Lung (tissue), 12 donors: Measurements from ENCODE around the gene GUCA2B. TPM values are rescaled to one million over a fixed set of nuclear protein-coding genes. Genes with fewer than 3 reads are reported as not detected.

Source experiments
- ATAC-seq: fragments of 200-7000 bp; cut with Tn5 transposase; one replicate; pipeline ENCODE4 v1.9.1; 2020; ENCODE audit warnings: moderate number of reproducible peaks; ENCODE audit not compliant: insufficient read depth, low FRiP score
- DNase-seq, 3 donors: peaks; one replicate each; pipeline ENCODE4 v3.0.0-alpha.2; 2013 to 2017
- H3K27ac ChIP-seq, 2 donors: one replicate each; pipeline ENCODE4 v1.5.1; 2013; ENCODE audit warnings: mild to moderate bottlenecking in 2 of 2, moderate library complexity in 2 of 2, control low read depth in 1 of 2, inconsistent platforms in 1 of 2, low read depth in 1 of 2, low read length in 1 of 2
- H3K27me3 ChIP-seq, 3 donors: one replicate each; pipeline ENCODE4 v1.5.1; 2013; ENCODE audit warnings: low read length in 2 of 3; ENCODE audit not compliant: control insufficient read depth in 3 of 3, insufficient read depth in 3 of 3
- H3K36me3 ChIP-seq, 4 donors: one replicate each; pipeline ENCODE4 v1.5.1; 2013; ENCODE audit warnings: low read length in 4 of 4, mild to moderate bottlenecking in 1 of 4, moderate library complexity in 1 of 4; ENCODE audit not compliant: control insufficient read depth in 4 of 4, insufficient read depth in 4 of 4
- H3K4me1 ChIP-seq, 5 donors: one replicate each; pipeline ENCODE4 v1.5.1; 2013; ENCODE audit warnings: low read length in 5 of 5, mild to moderate bottlenecking in 2 of 5, moderate library complexity in 1 of 5; ENCODE audit not compliant: control insufficient read depth in 5 of 5, insufficient read depth in 5 of 5
- H3K4me3 ChIP-seq: one replicate; pipeline ENCODE4 v1.5.1; 2013; ENCODE audit warnings: mild to moderate bottlenecking, control low read depth, moderate library complexity
- H3K9ac ChIP-seq, 2 donors: one replicate each; pipeline ENCODE4 v1.5.1; 2013; ENCODE audit warnings: low read length in 2 of 2, control low read depth in 1 of 2; ENCODE audit not compliant: insufficient read depth in 1 of 2
- H3K9me3 ChIP-seq, 4 donors: one replicate each; pipeline ENCODE4 v1.5.1; 2013; ENCODE audit warnings: low read length in 3 of 4, mild to moderate bottlenecking in 1 of 4, moderate library complexity in 1 of 4; ENCODE audit not compliant: control insufficient read depth in 4 of 4, insufficient read depth in 3 of 4
- WGBS, 2 donors: extraction: QIAGEN DNeasy Blood & Tissue Kit; methylation state at CpG; one replicate each; pipeline ENCODE4 v1.1.7; 2013; 5-methylcytosine and 5-hydroxymethylcytosine counted together
- polyA plus RNA-seq, 2 donors: library from polyadenylated mRNA; stranded (reverse); fragments of 200-250 nt; gene quantifications; one replicate each; pipeline ENCODE4 v1.2.1, GENCODE V29; 2013
- total RNA-seq, 2 donors: library from RNA; depleted of rRNA in 1 of 2; stranded (reverse); fragments of >200 nt in 1 of 2; gene quantifications; one replicate each; pipeline ENCODE4 v1.2.1, GENCODE V29; 2014 to 2021
- TF ChIP-seq, protein P1 (sequence below): IDR thresholded peaks from 2 replicates; pipeline ENCODE4 v1.5.1; 2012; ENCODE audit warnings: mild to moderate bottlenecking; ENCODE audit errors: control extremely low read depth, extremely low read depth
- donor health status: control.
- donor health status: control.
- donor health status: Bipolar disorder and iron deficiency.
- donor health status: healthy.
- donor health status: DM: yes; HTN: yes; CAD: no.

The GUCA2B gene
- total and polyA plus RNA-seq, 4 donors, result not detected

DNA sequence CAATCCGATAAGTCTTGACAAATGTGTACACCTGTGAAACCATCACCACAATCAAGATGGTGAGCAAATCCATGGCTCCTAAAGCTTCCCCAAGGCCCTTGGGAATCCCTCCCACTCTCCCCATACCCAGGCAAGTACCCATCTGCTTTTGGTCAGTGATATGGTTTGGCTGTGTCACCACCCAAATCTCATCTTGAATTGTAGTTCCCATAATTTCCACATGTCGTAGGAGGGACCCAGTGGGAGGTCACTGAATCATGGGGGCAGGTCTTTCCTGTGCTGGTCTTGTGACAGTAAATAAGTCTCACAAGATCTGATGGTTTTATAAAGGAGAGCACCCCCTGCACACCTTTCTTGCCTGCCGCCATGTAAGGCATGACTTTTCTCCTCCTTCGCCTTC lies 14.6 kb upstream of the GUCA2B start:
- Histone ChIP-seq H3K9me3 (no peaks in the 10 kb centered on the region), H3K27ac (no peak overlapping the region), H3K9ac (no peak overlapping the region), H3K4me3 (no peak overlapping the region), H3K27me3 (no peaks in the 10 kb centered on the region), H3K36me3 (no peaks in the 10 kb centered on the region), H3K4me1 (peaks cover 0 to 3% (median 0%) of the 10 kb centered on the region in 5 donors)
- DNase-seq, result no peak
- TF ChIP-seq, protein P1, sequence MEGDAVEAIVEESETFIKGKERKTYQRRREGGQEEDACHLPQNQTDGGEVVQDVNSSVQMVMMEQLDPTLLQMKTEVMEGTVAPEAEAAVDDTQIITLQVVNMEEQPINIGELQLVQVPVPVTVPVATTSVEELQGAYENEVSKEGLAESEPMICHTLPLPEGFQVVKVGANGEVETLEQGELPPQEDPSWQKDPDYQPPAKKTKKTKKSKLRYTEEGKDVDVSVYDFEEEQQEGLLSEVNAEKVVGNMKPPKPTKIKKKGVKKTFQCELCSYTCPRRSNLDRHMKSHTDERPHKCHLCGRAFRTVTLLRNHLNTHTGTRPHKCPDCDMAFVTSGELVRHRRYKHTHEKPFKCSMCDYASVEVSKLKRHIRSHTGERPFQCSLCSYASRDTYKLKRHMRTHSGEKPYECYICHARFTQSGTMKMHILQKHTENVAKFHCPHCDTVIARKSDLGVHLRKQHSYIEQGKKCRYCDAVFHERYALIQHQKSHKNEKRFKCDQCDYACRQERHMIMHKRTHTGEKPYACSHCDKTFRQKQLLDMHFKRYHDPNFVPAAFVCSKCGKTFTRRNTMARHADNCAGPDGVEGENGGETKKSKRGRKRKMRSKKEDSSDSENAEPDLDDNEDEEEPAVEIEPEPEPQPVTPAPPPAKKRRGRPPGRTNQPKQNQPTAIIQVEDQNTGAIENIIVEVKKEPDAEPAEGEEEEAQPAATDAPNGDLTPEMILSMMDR, result no peak
- WGBS, 2 donors, result 91 to 93% methylated on average over 4 of the region's 4 CpGs
- ATAC-seq, result no peak

DNA sequence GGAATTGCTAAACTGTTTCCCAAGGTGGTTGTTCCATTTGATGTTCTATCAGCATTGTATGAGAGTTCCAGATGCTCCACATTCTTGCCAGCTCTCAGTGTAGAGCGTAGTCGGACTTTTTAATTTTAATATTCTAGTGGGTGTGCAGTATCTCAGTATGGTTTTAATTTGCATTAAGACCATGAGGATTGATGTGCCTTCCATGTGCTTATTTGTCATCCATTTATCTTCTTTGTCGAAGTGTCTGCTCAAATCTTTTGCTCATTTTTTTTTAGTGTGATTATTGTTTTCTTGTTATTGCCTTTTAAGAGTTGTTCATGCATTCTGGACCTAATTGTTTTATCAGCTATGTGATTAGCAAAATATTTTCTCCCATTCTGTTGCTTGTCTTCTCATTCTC lies 13.8 kb upstream of the GUCA2B start:
- ATAC-seq, result no peak
- H3K27ac ChIP-seq, result no peak overlapping the region
- WGBS, 2 donors, result 92 to 94% methylated on average over 3 of the region's 3 CpGs
- H3K36me3 ChIP-seq, result no peaks in the 10 kb centered on the region
- no peaks in the 10 kb centered on the region for H3K9me3 ChIP-seq
- TF ChIP-seq, protein P1, result no peak
- no peak overlapping the region for H3K9ac ChIP-seq
- no peak for DNase-seq
- H3K4me3 ChIP-seq, result no peak overlapping the region
- peaks cover 0 to 2% (median 0%) of the 10 kb centered on the region in 3 donors for H3K27me3 ChIP-seq
- peaks cover 0 to 6% (median 0%) of the 10 kb centered on the region in 5 donors for H3K4me1 ChIP-seq

DNA sequence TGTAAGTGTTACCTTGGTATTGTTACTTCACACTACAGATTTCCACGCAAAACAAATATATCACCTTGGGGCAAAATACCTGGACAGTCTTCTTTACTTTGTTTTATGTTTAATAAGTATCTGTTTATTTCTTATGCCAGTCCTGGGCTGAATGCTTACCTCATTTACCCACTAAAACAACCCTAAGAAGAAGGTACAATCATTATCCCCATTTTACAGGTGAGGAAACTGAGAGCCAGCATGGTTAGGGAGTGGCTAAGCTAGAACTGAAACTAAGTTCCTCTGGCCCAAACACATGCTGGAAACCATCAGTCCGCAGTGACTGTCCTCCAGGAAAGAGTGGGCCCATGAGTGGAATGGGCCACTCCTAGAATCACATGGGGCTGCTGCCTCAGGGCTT lies 13.0 kb upstream of the GUCA2B start:
- TF ChIP-seq, protein P1, result no peak
- DNase-seq, result no peak
- 81 to 95% methylated on average over 2 of the region's 2 CpGs for WGBS, 2 donors

DNA sequence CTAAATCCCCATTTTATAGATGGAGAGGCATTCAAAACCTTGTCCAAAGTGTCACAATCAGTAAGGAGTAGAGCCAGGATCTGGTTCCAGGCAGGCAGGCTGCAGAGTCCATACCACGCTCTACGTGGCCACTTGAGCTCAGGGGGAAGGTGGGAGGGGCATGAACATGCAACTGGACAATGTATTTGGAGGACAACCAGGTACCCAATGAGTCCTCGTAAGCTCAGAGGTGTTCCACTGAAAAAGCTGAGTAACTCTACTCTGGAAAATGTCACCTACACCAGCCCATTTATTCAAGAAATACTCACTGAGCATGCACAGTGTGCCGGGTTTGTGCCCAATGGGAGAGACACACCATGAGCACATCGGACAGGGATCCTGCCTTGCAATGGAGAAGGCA lies 11.2 kb upstream of the GUCA2B start:
- 74 to 85% methylated on average over 5 of the region's 5 CpGs for WGBS, 2 donors
- TF ChIP-seq, protein P1, result no peak
- no peak for DNase-seq
- H3K27ac ChIP-seq, result no peak overlapping the region
- H3K4me1 ChIP-seq, result peaks cover 0 to 5% (median 0%) of the 10 kb centered on the region in 5 donors
- H3K9ac ChIP-seq, result no peak overlapping the region
- H3K27me3 ChIP-seq, result peaks cover 0 to 9% (median 2%) of the 10 kb centered on the region in 3 donors
- H3K36me3 ChIP-seq, result no peaks in the 10 kb centered on the region
- no peak for ATAC-seq
- no peak overlapping the region for H3K4me3 ChIP-seq
- no peaks in the 10 kb centered on the region for H3K9me3 ChIP-seq

More for the DNA sequence above, 13.0 kb upstream of the GUCA2B start:
- Histone ChIP-seq H3K4me3 (no peak overlapping the region), H3K36me3 (no peaks in the 10 kb centered on the region), H3K27me3 (peaks cover 0 to 2% (median 0%) of the 10 kb centered on the region in 3 donors), H3K9me3 (no peaks in the 10 kb centered on the region), H3K27ac (no peak overlapping the region), H3K9ac (no peak overlapping the region), H3K4me1 (peaks cover 0 to 5% (median 0%) of the 10 kb centered on the region in 5 donors)
- ATAC-seq, result no peak
